Fibroblast of mammary gland (primary cell): Measurements from ENCODE around the gene EBF3.

Experiments
- DNase-seq: peaks from one replicate; pipeline ENCODE4 v3.0.0-alpha.2; 2010; ENCODE audit warnings: low read depth
- H3K4me3 ChIP-seq: 2 replicates; pipeline ENCODE4 v1.5.1; 2011; ENCODE audit warnings: low read depth, mild to moderate bottlenecking, low read length, moderate library complexity; ENCODE audit not compliant: control insufficient read depth
- CTCF ChIP-seq: conservative IDR thresholded peaks from 2 replicates; pipeline ENCODE4 v1.5.1; 2011; ENCODE audit warnings: low read depth, low read length, inconsistent platforms; ENCODE audit not compliant: control insufficient read depth, insufficient read depth

Gene EBF3

DNA sequence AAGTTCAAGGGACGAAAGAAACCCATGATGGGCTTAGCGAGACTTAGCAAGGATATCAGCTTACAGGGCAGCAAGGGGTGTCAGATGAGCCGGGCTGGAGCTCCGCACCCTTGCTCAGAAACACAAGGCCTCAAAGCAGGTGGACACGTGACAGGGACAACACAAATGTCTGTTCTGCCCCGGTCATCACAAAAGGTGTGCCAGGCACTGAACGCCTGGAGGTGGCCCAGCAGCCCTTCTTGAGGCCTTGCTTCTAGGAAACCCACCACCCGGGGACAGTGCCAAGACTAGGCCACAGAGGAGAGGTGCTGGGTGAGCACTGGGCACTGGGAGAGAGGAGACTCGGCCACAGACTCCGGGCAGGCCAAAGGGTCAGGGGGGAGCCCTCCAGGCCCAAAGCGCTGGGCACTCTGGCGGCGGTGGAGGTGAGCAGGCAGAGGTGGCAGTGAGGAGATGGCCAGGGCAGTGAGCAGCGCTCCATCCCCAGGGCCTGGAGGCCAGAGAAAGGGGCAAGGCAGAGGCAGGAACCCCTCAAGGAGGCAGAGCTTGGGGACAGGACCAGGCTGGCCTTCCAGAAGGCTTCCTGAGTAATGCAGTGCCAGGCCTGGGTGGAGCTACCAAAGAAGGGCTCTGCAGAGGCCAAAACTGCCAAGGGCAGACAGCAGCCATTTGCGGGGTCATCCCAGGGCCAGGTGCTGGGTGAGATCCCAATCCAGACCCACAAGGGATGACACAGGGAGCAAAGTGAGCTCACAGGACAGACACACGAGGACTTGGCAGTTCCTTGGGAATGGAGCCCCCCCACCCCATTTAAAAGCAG lies 22.7 kb downstream of the EBF3 start:
- no peak overlapping the region for H3K4me3 ChIP-seq
- no peak for DNase-seq
- TF ChIP-seq CTCF = no peak

GRCh38 chr10:129940617-129941198 lies 23.4 kb downstream of the EBF3 start:
- no peak overlapping the region for H3K4me3 ChIP-seq
- no peak for DNase-seq
- no peak for TF ChIP-seq CTCF

- no peak overlapping the region for H3K4me3 ChIP-seq
- no peak for TF ChIP-seq CTCF
- DNase-seq = no peak
These were observed 24.4 kb downstream of the EBF3 start for GRCh38 chr10:129939416-129940275.

DNA sequence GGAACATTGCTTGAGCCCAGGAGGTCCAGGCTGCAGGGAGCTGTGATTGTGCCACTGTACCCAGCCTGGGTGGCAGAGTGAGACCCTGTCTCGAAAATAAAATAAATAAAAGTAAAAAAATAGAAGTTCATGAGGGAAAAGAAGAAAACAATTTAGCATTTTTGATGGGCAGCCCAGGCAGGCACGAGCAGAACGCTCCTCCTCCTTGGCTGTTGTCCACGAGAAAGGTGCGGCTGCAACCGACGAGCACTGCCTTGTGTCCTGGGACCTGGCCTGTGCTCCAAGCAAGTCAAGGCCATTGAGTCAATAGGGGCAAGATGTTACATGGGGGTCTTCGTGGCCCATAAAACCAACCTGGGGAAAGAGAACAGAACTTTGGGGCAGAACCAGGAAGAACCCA lies 25.6 kb downstream of the EBF3 start:
- H3K4me3 ChIP-seq = no peak overlapping the region
- no peak for TF ChIP-seq CTCF
- DNase-seq = no peak

DNA sequence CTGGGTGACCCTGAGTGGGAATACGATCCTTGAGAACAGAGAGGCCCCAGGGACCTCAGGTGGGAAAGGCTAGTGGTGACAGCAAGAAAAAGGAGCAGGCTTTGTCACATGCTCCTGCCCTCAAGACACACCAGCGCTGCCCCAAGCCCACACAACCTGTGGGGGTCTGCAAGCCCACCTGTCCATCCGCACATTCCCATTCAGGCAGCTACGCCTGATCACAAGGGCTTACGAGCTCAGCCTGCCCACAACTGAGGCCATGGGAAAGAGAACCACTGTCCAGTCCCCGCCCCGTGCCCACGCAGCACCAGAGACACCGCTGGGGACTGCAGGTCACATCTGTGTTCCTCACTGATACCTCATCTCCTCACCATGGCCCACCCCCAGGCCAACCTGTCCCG lies 26.7 kb downstream of the EBF3 start:
- TF ChIP-seq CTCF = no peak
- no peak for DNase-seq
- H3K4me3 ChIP-seq = no peak overlapping the region

DNA sequence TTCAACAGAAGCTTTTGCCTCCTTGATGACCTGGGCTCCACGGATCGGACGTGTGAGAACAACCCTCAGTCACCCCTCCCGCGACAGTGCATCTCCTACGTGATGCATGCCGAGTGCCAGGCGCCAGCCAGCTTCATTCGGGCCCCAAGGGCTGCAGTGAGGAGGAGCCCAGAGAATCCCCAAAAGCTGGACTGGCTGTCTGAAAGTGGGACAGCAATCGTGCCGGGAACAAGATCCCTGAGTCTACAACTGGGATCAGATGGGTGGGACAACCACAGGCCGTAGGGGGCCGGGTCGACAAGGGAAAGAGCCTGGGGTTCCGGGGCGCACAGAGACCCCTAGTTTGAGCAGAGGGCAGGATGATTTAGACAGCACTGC lies 27.2 kb downstream of the EBF3 start:
- no peak for DNase-seq
- TF ChIP-seq CTCF = no peak
- H3K4me3 ChIP-seq = no peak overlapping the region
